SIG-M5 treated with dmso at 0.1 percent for 504 hours (cell line): ENCODE results near the gene S100A5.

Source experiments
- DNase-seq: peaks from one replicate; lab custom pipeline; 2025; ENCODE audit not compliant: unreplicated experiment; lab: John Stamatoyannopoulos, UW

Gene S100A5

GRCh38 chr1:153548722-153549688, 8.3 kb upstream of the S100A5 start, which contains the start of gene S100A3:
Gene S100A3, minus strand, starts transcription at chr1:153549258. Its CDS starts 773 bp downstream, at chr1:153548485.
- DNase-seq = no peak

GRCh38 chr1:153547560-153548551, 7.1 kb upstream of the S100A5 start:
- no peak for DNase-seq

- DNase-seq = no peak
Observed at GRCh38 chr1:153546796-153547559, 6.2 kb upstream of the S100A5 start.

GRCh38 chr1:153546371-153546770, 5.6 kb upstream of the S100A5 start:
- no peak for DNase-seq

- DNase-seq = peak; percentile 98
Observed at GRCh38 chr1:153545067-153546055, 4.6 kb upstream of the S100A5 start, which contains the start of gene S100A4. Gene S100A4, minus strand, starts transcription at chr1:153545806. Its CDS starts 1,012 bp downstream, at chr1:153544794.

- DNase-seq = no peak
Observed at GRCh38 chr1:153544453-153545066, 3.8 kb upstream of the S100A5 start.

- no peak for DNase-seq
Observed at GRCh38 chr1:153543736-153544135, 3.0 kb upstream of the S100A5 start.

GRCh38 chr1:153542956-153543711, 2.4 kb upstream of the S100A5 start:
- DNase-seq = no peak

- DNase-seq = no peak
Observed at GRCh38 chr1:153541641-153542590, 1.2 kb upstream of the S100A5 start.

- no peak for DNase-seq
Observed at GRCh38 chr1:153539395-153540093, 1.2 kb downstream of the S100A5 start.

- peak; percentile 45 for DNase-seq
Observed at GRCh38 chr1:153538315-153538821, 2.4 kb downstream of the S100A5 start.

GRCh38 chr1:153537376-153537730, 3.4 kb downstream of the S100A5 start:
- no peak for DNase-seq

- no peak for DNase-seq
Observed at GRCh38 chr1:153536671-153537375, 3.9 kb downstream of the S100A5 start.

- peak; percentile 74 for DNase-seq
Observed at GRCh38 chr1:153536012-153536670, 4.6 kb downstream of the S100A5 start.
